Measurements from ENCODE around the gene LAD1. TPM values are rescaled to one million over a fixed set of nuclear protein-coding genes. Genes with fewer than 3 reads are reported as not detected.

LAD1 gene
- total and polyA plus RNA-seq, 4 donors: 17.8 to 63.8 (median 38.7) TPM

- DNase-seq: no peak
- Histone ChIP-seq H3K27me3 (ENCODE audit: control insufficient read depth in 3 of 3, insufficient read depth in 3 of 3, low read length in 2 of 3) (no peaks in the 10 kb centered on the region), H3K9me3 (ENCODE audit: control insufficient read depth in 4 of 4, insufficient read depth in 3 of 4, low read length in 3 of 4) (no peaks in the 10 kb centered on the region), H3K36me3 (ENCODE audit: control insufficient read depth in 4 of 4, insufficient read depth in 4 of 4, low read length in 4 of 4) (peaks cover 0 to 2% (median 0%) of the 10 kb centered on the region in 4 donors), H3K4me3 (no peak overlapping the region), H3K27ac (ENCODE audit: low read depth in 1 of 2, low read length in 1 of 2) (peak overlapping the region in 1 of 2 donors; percentile 11), H3K4me1 (ENCODE audit: control insufficient read depth in 5 of 5, insufficient read depth in 5 of 5, low read length in 5 of 5) (peaks cover 0 to 8% (median 0%) of the 10 kb centered on the region in 5 donors), H3K9ac (ENCODE audit: insufficient read depth in 1 of 2, low read length in 2 of 2) (no peak overlapping the region)
- no peak for ATAC-seq (ENCODE audit: insufficient read depth, low FRiP score)
- 87 to 91% methylated on average over 2 of the region's 2 CpGs for WGBS, 2 donors
- TF ChIP-seq CTCF (IDR thresholded peaks at IDR 0.05; ENCODE audit: control extremely low read depth, extremely low read depth): no peak
These were observed 39.3 kb downstream of the LAD1 start for GRCh38 chr1:201359873-201360210.

GRCh38 chr1:201359031-201359872 is 39.9 kb downstream of the LAD1 start:
- Histone ChIP-seq H3K27ac (ENCODE audit: low read depth in 1 of 2, low read length in 1 of 2) (peak overlapping the region in 1 of 2 donors; percentile 67), H3K4me1 (ENCODE audit: control insufficient read depth in 5 of 5, insufficient read depth in 5 of 5, low read length in 5 of 5) (peaks cover 0 to 8% (median 0%) of the 10 kb centered on the region in 5 donors), H3K9ac (ENCODE audit: insufficient read depth in 1 of 2, low read length in 2 of 2) (no peak overlapping the region), H3K36me3 (ENCODE audit: control insufficient read depth in 4 of 4, insufficient read depth in 4 of 4, low read length in 4 of 4) (peaks cover 0 to 2% (median 0%) of the 10 kb centered on the region in 4 donors), H3K4me3 (no peak overlapping the region), H3K27me3 (ENCODE audit: control insufficient read depth in 3 of 3, insufficient read depth in 3 of 3, low read length in 2 of 3) (no peaks in the 10 kb centered on the region), H3K9me3 (ENCODE audit: control insufficient read depth in 4 of 4, insufficient read depth in 3 of 4, low read length in 3 of 4) (no peaks in the 10 kb centered on the region)
- no peak for TF ChIP-seq CTCF (IDR thresholded peaks at IDR 0.05; ENCODE audit: control extremely low read depth, extremely low read depth)
- DNase-seq: no peak
- no peak for ATAC-seq (ENCODE audit: insufficient read depth, low FRiP score)
- 82 to 84% methylated on average over 18 of the region's 18 CpGs for WGBS, 2 donors

GRCh38 chr1:201358596-201358995 is 40.5 kb downstream of the LAD1 start:
- 85 to 91% methylated on average over 4 of the region's 4 CpGs for WGBS, 2 donors
- H3K27me3 ChIP-seq (ENCODE audit: control insufficient read depth in 3 of 3, insufficient read depth in 3 of 3, low read length in 2 of 3): no peaks in the 10 kb centered on the region
- no peaks in the 10 kb centered on the region for H3K9me3 ChIP-seq (ENCODE audit: control insufficient read depth in 4 of 4, insufficient read depth in 3 of 4, low read length in 3 of 4)
- TF ChIP-seq CTCF (IDR thresholded peaks at IDR 0.05; ENCODE audit: control extremely low read depth, extremely low read depth): no peak
- ATAC-seq (ENCODE audit: insufficient read depth, low FRiP score): no peak
- no peak for DNase-seq
- H3K27ac ChIP-seq (ENCODE audit: low read depth in 1 of 2, low read length in 1 of 2): peak overlapping the region in 1 of 2 donors; percentile 67
- H3K9ac ChIP-seq (ENCODE audit: insufficient read depth in 1 of 2, low read length in 2 of 2): no peak overlapping the region
- H3K4me3 ChIP-seq: no peak overlapping the region
- peaks cover 0 to 2% (median 0%) of the 10 kb centered on the region in 4 donors for H3K36me3 ChIP-seq (ENCODE audit: control insufficient read depth in 4 of 4, insufficient read depth in 4 of 4, low read length in 4 of 4)
- peaks cover 0 to 8% (median 0%) of the 10 kb centered on the region in 5 donors for H3K4me1 ChIP-seq (ENCODE audit: control insufficient read depth in 5 of 5, insufficient read depth in 5 of 5, low read length in 5 of 5)
